Inflammatory macrophage treated with lipopolysaccharide for 1 hour (primary cell): ENCODE measurements around the gene MFAP1.
"Not testable (repeated sequence)": the region's sequence is repeated elsewhere in the genome, so short reads cannot be mapped to it uniquely, and the experiment has no call there.

Experiments used
- DNase-seq, 2 donors: peaks; one replicate each; pipeline ENCODE4 v3.0.0-alpha.2; 2020 to 2022

The MFAP1 gene

DNA sequence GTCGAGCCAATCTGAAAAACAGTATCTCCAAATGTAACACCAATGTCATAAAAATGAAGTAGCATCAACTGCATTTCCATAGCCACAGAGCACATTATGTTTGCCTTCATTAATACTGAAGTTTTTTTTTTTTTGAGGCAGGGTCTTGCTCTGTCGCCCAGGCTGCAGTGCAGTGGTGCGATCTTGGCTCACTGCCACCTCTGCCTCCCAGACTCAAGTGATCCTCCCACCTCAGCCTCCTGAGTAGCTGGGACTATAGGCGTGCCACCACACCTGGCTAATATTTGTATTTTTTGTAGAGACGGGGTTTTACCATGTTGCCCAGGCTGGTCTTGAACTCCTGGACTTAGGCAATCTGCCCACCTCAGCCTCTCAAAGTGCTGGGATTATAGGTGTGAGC lies 9.4 kb downstream of the MFAP1 start:
- DNase-seq: not testable (repeated sequence)

DNA sequence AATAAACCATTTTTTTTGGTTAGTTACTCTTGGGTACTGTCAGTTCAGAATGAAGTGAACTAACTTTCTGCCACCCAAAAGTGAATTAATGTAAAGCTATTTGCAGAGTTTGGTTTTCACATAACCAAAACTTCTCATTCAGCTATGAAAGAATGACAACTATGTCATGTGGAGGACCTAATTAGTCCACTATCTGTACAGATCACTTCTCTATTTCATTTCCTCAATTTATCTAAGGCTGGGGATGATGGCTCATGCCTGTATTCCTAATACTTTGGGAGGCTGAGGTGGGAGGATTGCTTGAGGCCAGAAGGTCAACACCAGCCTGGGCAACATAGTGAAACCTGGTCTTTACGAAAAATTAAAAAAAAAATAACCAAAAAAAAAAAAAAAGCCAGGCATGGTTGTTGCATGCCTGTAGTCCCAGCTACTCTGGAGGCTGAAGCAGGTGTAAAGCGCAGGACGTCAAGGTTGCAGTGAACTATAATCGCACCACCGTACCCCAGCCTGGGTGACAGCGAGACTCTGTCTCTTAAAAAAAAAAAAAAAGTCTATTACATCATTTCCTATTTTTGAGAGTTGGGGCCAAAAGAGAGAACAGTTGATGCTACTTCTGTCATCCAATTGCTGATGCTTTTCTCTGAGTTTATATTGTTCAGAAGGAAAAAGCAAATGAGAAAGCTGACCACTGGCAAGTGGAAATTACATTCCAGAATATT lies 15.4 kb downstream of the MFAP1 start:
- peak; percentile 67 to 84 for DNase-seq

DNA sequence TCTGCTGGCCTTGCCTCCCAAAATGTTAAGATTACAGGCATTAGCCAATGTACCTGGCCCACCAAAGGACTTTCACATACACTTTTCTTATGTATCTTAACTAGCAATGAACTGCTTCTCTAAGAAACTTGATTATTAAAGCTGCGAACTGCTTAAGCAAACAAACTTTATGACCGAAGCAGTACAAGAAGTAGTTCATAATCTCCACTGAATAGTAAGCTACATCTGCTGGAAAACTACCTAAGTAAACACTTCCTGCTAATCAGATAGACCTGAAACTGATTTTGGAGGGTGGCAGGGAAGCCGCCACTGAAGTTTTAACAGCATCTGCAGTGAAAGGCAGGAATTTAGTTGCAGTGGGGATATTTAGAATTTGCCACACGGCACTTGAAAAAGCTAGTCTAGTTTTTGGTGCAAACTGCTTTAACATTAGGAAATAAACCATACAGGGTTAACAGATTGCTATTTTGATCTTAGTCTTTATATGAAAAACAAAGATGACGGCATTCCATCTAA lies 16.0 kb downstream of the MFAP1 start:
- DNase-seq: no peak

DNA sequence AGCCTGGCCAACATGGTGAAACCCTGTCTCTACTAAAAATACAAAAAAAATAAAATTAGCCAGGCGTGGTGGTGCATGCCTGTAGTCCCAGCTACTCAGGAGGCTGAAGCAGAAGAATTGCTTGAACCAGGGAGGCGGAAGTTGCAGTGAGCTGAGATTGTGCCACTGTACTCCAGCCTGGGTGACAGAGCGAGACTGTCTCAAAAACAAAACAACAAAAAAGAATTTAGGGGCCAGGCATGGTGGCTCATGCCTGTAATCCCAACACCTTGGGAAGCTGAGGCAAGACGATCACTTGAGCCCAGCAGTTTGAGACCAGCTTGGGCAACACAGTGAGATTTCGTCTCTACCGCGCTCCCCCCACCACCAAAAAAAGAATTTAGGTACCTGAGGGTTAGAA lies 21.8 kb downstream of the MFAP1 start:
- not testable (repeated sequence) for DNase-seq

DNA sequence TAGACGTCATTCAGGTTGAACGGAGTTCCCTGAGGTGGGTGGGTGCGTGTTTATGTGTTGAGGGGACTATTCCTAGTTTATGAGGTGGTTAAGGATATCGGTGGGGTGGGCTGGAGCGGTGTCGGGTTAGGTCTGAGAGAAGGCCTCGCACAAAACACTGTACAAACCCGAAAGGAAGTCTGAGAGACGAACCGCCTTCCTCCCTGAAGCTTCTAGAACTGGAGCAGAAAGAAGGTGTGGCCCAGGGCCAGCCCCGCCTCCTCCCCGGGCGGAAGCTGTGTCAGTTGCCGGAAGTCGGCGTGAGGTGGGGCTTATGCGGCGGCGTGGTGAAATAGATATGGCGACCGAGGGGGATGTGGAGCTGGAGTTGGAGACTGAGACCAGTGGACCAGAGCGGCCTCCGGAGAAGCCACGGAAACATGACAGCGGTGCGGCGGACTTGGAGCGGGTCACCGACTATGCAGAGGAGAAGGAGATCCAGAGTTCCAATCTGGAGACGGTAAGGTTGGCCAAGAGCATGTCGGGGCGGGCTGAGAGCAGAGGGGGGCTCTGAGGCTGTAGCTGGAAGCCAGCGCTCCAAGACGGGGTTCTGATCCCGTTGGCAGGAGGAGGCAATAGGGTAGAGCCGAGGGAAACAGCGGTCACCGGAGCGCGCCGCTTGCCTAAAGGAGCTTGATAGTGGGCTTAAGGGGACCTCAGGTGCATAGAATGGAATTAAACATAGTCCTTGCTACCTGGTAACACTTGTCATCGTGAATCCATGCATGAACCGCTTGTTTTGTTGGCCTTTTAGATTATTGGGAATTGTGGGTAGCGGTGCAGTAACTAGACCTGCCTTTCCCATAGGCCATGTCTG lies 24.0 kb downstream of the MFAP1 start, which contains the start of gene HYPK:
Gene HYPK (plus strand): TSS at position 314 of the 856 bp plus-strand sequence. CDS start 24 bp downstream, at position 338.
- peak; percentile 83 to 88 for DNase-seq

DNA sequence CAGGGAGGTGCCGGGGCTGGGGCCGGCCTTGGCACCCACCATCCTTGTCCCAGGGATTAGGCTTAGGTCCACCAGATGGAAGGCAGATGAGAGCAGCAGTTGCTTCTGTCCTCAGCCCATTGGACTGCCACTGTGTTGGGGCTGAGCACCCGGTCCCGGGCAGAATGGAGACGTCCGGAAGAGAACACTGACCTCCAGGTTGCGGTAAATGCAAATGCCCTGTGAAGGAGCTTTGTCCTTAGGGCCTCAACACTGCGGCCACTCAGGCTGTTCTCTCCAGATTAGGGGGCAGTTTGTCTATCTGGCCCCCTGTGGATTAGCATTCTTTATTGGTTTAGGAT lies 24.6 kb downstream of the MFAP1 start, which contains the start of gene SERINC4:
Gene SERINC4 (minus strand): TSS at position 276 of the 341 bp plus-strand sequence. CDS start 234 bp downstream, at position 42.
- no peak for DNase-seq

DNA sequence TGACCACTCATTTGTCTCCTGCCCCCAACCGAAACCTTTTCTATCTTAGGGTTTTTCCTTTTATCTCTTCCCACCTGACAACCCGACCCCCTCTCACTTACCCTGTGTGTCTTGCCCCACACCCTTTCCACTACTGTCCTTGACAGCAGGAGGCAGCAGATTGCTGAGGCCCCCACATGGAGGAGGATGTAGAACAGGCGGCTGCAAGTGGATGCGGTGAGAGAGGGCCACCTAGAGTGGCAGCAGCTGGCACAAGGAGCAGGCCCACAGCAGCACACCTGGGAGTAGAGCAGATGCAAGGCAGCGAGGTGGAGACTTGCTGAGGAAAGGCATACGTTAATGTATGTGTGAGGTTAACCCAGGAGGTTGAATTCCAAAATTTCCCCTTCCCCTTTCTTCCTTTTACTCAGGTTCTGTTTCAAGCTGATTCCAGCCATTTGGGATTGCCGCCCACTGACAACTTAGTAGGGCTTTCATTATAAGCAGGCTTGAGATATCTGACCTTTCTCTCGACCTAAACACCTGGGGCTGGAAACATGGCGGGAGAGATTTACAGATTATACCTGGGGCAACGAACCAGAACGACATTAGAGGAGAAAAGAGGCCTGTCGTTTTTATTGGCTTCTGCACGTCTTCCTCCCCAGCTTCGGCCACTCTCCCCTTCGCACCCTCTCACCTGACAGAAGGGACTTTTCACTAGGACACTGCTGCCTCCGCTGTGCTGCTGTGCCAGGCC lies 25.1 kb downstream of the MFAP1 start:
- DNase-seq: no peak

DNA sequence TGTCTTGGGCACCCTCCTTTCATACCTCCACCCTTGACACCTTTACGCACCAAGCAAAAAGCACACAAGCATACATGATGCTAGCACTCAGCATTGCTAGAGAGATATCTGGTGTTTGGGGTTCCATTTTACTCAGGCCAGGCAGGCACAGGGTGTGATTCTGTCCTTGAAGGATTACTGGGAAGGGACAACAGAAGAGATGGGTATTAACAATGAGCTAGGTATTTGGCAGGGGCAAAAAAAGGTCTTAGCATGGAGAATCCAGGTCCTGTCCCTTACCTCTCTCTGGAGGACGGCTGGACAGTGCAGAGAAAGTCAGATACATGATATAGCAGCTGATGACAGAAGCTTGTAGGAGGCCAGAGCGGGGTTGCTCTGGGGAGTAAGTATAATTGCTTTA lies 27.9 kb downstream of the MFAP1 start:
- no peak for DNase-seq

DNA sequence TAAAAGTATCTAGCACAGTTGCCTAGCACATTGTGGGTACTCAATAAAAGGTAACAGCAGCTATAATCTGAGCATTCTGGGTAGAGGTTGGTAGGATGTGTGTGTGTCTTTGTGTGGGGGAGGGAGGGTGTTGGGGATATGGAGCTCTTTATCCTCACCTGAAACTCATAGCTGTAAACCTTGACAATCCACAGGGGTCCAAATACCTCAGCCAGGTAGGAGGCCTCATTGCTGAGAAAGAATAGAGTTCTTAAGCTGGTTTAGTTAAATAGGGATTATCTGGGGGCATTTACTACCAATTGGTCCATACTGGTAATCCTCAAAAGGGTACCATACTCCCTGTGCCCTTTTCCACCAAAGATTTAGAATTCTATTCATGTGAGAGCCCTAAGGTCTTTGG lies 28.5 kb downstream of the MFAP1 start:
- no peak for DNase-seq

DNA sequence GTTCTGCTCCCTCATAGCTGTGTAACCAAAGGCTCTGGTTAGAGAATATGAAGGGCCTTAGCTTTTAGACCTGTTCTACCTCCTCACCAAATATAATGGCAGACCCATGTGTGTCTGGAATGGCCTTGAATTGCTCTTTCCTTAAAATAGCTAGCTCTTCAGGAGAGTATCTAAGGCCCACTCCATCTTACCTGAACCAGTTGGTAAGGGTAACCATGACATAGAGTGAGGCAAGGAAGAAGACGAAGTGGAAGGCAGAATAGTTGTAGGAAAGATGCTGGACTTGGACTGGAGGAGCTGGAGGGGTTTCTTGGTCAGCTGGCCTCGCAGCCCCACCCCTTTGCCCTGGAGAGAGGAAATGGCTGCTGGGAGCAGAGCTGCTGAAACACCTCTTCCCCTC lies 29.3 kb downstream of the MFAP1 start:
- no peak for DNase-seq

DNA sequence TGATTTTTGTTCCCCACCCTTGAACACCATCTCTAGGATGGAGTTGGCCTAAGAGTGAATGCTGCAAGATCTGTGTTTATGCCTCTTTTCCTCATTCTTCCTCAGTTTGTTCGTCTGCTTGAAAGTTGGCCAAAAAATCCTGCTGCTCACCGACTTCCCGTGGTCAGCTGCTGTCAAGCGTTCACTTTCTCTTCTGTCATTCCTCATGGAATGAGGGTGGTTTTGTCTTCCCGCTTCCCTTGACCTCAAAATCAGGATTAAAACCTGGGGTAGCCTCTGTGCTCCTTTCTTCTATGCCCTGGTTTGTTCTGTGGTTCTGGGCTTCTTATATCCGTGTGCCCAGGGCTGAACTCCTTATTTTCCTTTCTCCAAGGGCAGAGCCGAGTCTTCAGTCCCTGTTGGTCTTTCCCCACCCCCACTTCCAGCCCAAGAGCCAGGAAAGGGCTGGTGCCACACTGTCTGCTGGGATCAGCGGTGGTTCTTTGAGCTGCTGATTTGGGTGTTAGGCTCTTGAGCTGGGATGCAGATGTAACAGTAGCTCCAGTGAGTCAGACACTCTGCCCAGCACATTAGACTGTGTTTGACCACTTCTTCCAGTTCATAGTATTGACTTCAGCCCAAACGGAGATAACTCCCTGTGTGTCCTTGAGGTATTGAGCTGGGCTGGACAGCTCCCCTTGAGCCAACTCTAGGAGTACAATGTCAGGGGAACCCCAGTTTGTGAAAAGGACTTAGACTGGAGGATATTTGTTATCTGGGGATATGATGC lies 30.0 kb downstream of the MFAP1 start:
- no peak for DNase-seq

DNA sequence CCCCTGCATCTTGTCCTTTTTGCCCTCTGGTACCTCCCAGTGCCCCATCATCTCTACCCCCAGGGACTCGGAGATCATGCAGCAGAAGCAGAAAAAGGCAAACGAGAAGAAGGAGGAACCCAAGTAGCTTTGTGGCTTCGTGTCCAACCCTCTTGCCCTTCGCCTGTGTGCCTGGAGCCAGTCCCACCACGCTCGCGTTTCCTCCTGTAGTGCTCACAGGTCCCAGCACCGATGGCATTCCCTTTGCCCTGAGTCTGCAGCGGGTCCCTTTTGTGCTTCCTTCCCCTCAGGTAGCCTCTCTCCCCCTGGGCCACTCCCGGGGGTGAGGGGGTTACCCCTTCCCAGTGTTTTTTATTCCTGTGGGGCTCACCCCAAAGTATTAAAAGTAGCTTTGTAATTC lies 30.8 kb downstream of the MFAP1 start:
- no peak for DNase-seq

DNA sequence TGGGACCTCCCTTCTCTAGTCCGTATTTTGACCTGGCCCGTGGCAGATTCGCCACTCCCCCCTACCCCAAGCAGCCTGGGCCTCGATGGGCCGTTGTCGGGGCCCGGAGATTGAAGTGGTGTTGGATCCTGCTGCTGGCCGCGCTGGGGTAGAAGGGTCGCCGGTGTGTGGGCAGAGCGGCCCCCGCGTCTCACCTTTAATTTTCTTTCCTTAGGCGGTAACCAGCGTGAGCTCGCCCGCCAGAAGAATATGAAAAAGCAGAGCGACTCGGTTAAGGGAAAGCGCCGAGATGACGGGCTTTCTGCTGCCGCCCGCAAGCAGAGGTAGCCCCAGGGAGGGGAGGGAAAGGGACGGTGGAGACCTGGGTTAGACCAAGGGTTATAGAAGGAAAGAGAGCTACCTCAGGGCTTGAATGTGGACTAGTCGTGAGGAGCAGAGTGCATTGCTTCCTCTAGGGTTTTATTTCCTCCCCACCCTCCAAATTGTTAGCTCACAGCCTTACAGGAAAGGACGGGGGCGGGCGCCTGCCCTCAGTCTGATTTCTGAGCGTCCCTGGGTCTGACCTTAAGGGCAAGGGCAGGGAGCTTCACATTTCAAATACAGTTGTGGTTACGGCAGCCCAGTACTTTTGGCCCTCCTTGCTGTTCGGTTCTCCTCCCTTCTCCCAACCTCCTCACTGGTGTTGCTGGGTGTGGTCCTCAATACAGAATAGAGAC lies 31.6 kb downstream of the MFAP1 start:
- DNase-seq: peak; percentile 78 to 80

DNA sequence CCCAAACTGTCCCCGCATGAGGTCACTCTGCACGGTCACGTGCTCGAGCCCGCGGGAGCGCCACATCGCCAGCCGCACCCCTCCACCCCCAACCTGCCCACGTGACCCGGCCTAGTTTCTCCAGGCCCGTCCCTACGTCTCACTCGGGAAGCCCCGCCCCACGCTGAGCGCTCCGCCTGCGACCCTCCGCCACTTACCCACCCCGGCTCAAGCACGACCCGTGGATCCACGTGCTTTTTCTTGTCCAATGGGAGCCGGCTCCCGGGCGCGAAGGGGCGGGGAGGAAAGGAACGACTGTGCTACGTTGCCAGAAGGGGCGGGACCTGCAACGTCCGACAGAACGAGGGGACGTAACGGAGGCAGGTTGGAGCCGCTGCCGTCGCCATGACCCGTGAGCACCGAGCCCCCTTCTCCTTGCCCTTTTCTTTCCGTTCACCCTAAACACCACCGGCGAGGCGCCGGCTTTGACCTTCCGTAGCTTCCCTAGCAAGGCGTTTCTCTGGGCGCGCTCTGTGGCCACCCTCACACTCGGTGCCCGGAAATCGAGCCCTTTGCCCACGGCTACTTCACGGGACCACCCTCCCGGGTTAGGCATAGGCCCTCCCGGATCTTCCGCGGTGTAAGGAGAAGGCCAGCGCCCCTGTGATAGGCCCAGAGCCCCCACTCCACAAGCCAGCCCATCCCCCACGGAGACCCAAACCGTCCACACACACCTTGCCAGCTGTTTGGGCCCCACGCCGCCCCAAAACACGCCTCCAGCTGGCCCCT lies 32.3 kb downstream of the MFAP1 start, which contains the start of gene SERF2:
Gene SERF2 (plus strand): TSS at position 328 of the 768 bp plus-strand sequence. CDS start 57 bp downstream, at position 385.
- DNase-seq: peak; percentile 99 to 100

DNA sequence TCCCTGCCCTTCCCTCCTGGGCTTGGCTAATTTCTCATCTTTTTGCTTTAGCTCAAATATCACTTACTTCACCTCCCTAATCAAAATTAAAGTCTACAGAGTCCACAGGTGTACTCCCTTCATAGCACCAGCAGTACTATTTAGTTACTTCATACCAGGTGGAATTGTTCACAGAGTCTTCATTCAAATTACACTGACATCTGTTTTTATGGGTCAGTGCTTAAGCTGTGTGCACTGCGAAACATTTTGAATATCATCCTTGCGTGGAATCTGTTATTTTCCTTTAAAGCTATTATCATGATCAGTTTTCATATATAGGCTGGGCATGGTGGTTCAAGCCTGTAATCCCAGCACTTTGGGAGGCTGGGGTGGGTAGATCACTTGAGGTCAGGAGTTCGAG lies 35.1 kb downstream of the MFAP1 start:
- no peak for DNase-seq

DNA sequence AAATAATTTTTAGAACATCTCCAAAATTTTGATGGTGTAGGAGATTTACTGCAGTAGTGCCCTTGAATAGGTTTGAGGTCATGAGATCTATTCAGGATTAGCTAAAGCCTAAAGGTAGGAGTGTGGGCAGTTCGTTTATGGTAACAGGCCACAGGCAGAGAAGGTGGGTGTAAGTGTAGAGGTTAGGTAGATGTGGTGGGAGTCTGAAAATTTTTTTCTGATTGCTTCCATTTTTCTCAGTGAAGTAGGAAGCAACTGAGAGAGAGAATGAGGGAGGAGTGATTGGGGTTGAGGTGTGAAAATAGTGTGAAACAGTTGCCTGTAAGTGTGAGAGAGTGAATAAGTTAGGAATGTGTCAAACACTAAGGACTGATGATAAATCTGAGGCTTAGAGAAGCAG lies 45.5 kb downstream of the MFAP1 start:
- no peak for DNase-seq

DNA sequence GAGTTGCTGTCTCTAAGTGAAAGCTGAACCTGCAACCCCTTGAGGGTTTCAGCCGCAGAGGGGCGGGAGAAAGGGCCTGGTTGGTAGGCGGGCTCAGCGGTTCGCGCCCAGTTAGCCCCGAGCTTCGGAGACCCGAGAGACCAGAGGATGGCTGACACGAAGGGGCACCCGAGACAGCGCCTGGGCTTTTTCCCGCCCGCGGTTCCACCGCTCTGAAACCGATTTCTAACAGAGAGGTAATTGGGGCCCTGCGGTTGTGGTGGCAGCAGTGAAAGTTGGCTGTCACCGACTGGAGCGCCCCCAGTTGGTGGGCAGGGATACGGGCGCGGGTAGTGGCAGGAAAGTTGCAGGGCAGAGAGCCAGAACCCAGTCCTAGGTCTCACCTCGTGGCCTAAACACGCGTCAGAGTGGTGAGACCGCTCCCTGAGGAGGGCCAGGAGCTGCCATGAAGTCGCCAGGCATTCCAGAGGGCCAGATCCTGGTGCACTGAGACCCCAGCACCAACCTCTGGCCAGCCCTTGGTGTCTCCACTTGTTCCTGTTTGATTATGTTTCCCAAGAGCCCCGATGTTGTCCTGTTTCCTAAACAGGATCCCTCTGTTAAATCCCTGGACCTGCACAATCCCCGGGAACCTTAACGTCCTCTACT lies 47.1 kb downstream of the MFAP1 start:
- DNase-seq: peak; percentile 63 to 68

DNA sequence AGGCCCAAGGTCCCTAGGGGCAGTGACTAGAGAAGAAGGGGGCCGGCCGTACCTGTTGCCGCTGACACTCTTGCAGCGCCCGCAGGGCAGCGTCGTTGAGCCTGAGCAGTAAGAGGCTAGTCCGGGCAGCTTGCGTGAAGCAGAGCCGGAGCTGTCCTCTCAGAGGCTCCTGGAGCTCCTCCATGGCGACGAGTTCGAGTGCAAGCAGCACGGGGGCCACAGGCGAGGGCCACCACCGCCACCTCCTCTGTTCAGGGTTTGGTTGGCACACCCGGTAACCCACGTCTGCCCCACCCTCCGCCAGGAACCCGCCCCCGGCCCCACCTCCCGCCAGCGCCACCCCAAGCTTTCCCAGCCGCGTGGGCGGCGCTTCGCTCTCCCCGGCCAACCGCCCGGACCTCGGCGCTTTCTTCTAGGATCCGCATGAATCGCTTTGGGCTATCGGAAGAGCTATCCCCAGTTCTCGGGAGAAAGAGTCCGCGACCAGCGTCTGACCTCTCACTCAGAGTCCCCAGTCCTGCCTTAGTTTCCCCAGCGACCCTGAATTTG lies 47.7 kb downstream of the MFAP1 start, which contains the start of gene ELL3:
Gene ELL3 (minus strand): TSS at position 249 of the 549 bp plus-strand sequence. CDS start 65 bp downstream, at position 184.
- peak; percentile 61 to 77 for DNase-seq

DNA sequence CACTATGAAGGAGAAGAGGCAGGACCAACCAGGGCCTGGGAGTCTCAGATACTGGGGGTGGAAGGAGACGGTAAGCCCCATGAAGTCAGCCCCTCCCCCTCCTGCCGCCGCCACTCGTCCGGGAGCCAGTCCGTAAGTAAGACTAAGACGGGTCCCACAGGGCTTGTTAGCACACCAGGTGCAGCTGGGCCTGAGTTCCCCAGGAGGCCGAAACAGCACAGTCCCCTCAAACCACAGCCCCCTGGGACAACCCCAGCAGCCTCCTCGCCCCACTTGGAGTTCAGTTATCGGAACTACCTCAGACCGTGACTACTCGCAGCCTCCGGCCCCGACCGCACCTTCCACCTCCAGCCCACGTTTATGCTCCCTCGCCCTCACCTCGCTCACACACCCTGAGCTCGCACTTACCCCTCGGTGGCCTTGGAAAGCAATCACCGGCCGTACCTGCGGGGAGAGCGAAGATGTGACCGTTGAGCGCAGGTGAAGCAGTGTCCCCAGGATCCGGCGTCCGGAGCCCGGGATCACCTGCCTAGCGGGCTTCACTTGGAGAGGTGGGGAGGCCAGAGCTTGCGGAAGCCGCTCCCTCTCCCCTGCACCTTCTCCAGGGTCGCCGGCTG lies 48.3 kb downstream of the MFAP1 start:
- DNase-seq: no peak
